CD8-positive, alpha-beta memory T cell (primary cell): ENCODE measurements around the gene SPATA17. TPM values are rescaled to one million over a fixed set of nuclear protein-coding genes. Genes with fewer than 3 reads are reported as not detected.
A peak's percentile ranks its signal among the peaks of the same experiment; 100 is the strongest.

Experiments
- CTCF ChIA-PET: fragments of 350-600 bp; sonication (Branson Sonifier 250); formaldehyde crosslinking; loops from one replicate; lab custom pipeline; 2021; ENCODE audit warnings: antibody characterized with exemption; lab: Charles Lee
- POLR2A ChIA-PET: fragments of 350-600 bp; sonication (Branson Sonifier 250); formaldehyde crosslinking; loops from one replicate; lab custom pipeline; 2021; ENCODE audit warnings: antibody characterized with exemption; lab: Charles Lee
- DNase-seq, 5 donors: peaks; one replicate each; pipeline versions ENCODE4 v3.0.0 to v3.0.0-alpha.2; 2020 to 2022; ENCODE audit warnings: mixed read lengths in 1 of 5
- H3K27ac ChIP-seq: one replicate; pipeline ENCODE4 v1.7.0; 2013; ENCODE audit warnings: low read depth, mild to moderate bottlenecking, low read length, moderate library complexity
- H3K27me3 ChIP-seq: 2 replicates; pipeline ENCODE4 v1.7.0; 2013; ENCODE audit warnings: low read length, mild to moderate bottlenecking; ENCODE audit not compliant: insufficient read depth, poor library complexity, severe bottlenecking
- H3K36me3 ChIP-seq: 2 replicates; pipeline ENCODE4 v1.7.0; 2013; ENCODE audit warnings: mild to moderate bottlenecking, low read length, moderate library complexity; ENCODE audit not compliant: insufficient read depth
- H3K4me1 ChIP-seq: 2 replicates; pipeline ENCODE4 v1.7.0; 2013; ENCODE audit warnings: mild to moderate bottlenecking, low read length, moderate library complexity; ENCODE audit not compliant: insufficient read depth
- H3K4me3 ChIP-seq: 2 replicates; pipeline ENCODE4 v1.7.0; 2013; ENCODE audit warnings: mild to moderate bottlenecking, low read length
- H3K9me3 ChIP-seq: 2 replicates; pipeline ENCODE4 v1.7.0; 2013; ENCODE audit warnings: mild to moderate bottlenecking, low read length
- H3K27ac Mint-ChIP-seq, 8 donors: one replicate each; pipeline ENCODE4 v1.8.0; 2020 to 2021; ENCODE audit warnings: mixed read lengths in 8 of 8, mild to moderate bottlenecking in 6 of 8, inconsistent platforms in 3 of 8, moderate library complexity in 3 of 8
- H3K27me3 Mint-ChIP-seq, 2 donors: one replicate each; pipeline ENCODE4 v1.8.0; 2020 to 2021; ENCODE audit warnings: mixed read lengths in 2 of 2, mild to moderate bottlenecking in 1 of 2, moderate library complexity in 1 of 2
- H3K36me3 Mint-ChIP-seq, 3 donors: one replicate each; pipeline ENCODE4 v1.8.0; 2020 to 2021; ENCODE audit warnings: mixed read lengths in 3 of 3, inconsistent platforms in 1 of 3, mild to moderate bottlenecking in 1 of 3
- H3K4me1 Mint-ChIP-seq, 3 donors: one replicate each; pipeline ENCODE4 v1.8.0; 2020 to 2021; ENCODE audit warnings: mixed read lengths in 3 of 3, inconsistent platforms in 1 of 3, mild to moderate bottlenecking in 1 of 3
- H3K4me3 Mint-ChIP-seq, 7 donors: one replicate each; pipeline ENCODE4 v1.8.0; 2020 to 2021; ENCODE audit warnings: mixed read lengths in 7 of 7, mild to moderate bottlenecking in 6 of 7, moderate library complexity in 4 of 7, inconsistent platforms in 2 of 7
- H3K9me3 Mint-ChIP-seq, 5 donors: one replicate each; pipeline ENCODE4 v1.8.0; 2020 to 2022; ENCODE audit warnings: mixed read lengths in 5 of 5, mild to moderate bottlenecking in 3 of 5, moderate library complexity in 2 of 5, inconsistent platforms in 1 of 5
- polyA plus RNA-seq: library from polyadenylated mRNA; unstranded; fragments of 300-500 nt; fragmentation: Illumina TruSeq; gene quantifications from one replicate; pipeline ENCODE4 v1.2.3, GENCODE V29; 2021
- total RNA-seq, 2 experiments: library from RNA; stranded (reverse); gene quantifications; one replicate each; pipeline ENCODE4 v1.2.3, GENCODE V29; 2021

Gene SPATA17
- total and polyA plus RNA-seq, 3 experiments from 2014 or later: 0.33 TPM; not detected in 2

DNA sequence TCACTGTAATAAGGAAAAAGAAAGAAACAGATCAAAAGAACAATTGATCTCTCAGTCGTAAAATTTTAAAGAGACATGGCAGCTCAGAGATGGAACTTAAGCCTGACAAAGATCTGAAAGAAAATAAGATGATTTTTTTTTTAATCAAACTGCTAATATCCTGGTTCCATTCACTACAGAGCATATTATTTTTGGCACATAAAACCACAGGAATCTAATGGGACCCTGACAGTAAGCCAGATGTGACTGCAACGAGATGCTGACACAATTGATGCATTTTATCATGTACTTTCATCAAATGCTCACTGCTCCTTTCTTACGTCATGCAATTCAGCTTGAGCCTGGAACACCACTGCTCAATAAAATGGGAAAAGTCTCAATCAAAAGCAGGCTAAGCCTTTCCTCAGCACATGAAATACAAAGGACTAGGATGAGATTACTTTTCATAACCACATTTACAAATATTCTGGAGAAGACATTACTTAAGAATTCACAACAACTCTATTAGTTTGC lies 16.9 kb upstream of the SPATA17 start:
- H3K27ac Mint-ChIP-seq: peak overlapping the region in 2 of 8 donors; percentile 43 to 59
- Histone ChIP-seq H3K27ac (no peak overlapping the region), H3K27me3 (no peaks in the 10 kb centered on the region), H3K36me3 (no peaks in the 10 kb centered on the region), H3K9me3 (no peaks in the 10 kb centered on the region), H3K4me3 (no peak overlapping the region), H3K4me1 (no peaks in the 10 kb centered on the region)
- no peak overlapping the region for H3K4me3 Mint-ChIP-seq
- CTCF ChIA-PET: no interaction called here
- H3K9me3 Mint-ChIP-seq: no peaks in the 10 kb centered on the region
- POLR2A ChIA-PET: no interaction called here
- no peak for DNase-seq
- H3K4me1 Mint-ChIP-seq: peaks cover 21 to 27% (median 26%) of the 10 kb centered on the region in 3 donors
- H3K27me3 Mint-ChIP-seq: no peaks in the 10 kb centered on the region
- H3K36me3 Mint-ChIP-seq: peaks cover 7 to 50% (median 25%) of the 10 kb centered on the region in 3 donors

DNA sequence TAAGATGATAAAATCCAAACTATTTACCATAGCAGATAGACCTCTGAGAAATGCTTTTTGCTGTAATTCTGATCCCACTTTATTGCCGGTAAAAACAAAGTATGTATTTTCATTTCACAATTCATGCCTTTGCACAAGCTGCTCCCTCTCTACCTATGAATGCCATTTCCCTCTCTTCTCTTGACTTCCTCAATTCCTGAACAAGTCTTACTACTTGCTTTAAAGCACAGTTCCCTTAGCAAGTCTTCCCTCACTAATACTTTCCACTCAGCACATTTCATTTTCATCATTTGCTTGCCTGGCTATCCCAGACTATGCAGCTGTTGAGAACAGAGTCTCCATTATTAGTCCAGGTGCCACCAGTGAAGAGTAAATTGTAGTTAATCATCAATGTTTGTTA lies 14.0 kb upstream of the SPATA17 start:
- Histone ChIP-seq H3K4me3 (no peak overlapping the region), H3K9me3 (no peaks in the 10 kb centered on the region), H3K4me1 (no peaks in the 10 kb centered on the region), H3K27me3 (no peaks in the 10 kb centered on the region), H3K27ac (no peak overlapping the region), H3K36me3 (peaks cover 3% of the 10 kb centered on the region)
- H3K9me3 Mint-ChIP-seq: no peaks in the 10 kb centered on the region
- no peaks in the 10 kb centered on the region for H3K27me3 Mint-ChIP-seq
- H3K36me3 Mint-ChIP-seq: peaks cover 12 to 38% (median 24%) of the 10 kb centered on the region in 3 donors
- ChIA-PET CTCF (no interaction called here), POLR2A (no interaction called here)
- H3K4me1 Mint-ChIP-seq: peaks cover 33 to 38% (median 38%) of the 10 kb centered on the region in 3 donors
- no peak overlapping the region for H3K4me3 Mint-ChIP-seq
- no peak for DNase-seq
- H3K27ac Mint-ChIP-seq: peak overlapping the region in 1 of 8 donors; percentile 4

DNA sequence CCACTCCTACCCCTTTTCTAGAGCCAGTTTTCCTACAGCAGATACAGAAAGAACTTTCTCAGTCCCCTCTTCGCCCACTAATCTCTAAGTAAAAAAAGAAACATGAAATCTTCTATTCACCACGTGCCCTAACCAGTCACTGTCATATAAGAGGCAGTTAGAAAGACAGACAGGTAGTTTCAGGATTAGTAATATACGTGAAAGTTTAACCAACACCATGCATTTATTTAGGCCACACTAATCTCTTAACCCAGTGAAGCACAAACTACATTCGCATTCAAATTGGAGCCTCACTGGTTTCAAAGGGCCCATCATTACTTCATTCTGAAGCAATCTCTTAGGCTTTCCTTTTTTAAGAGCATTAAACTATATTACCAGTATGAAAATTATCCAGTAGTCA lies 10.3 kb upstream of the SPATA17 start:
- ChIA-PET CTCF (interaction anchor here (0.9 kb wide), 1 partner anchor 10 kb away, joined by 3 read pairs; the partner anchor contains the start of genes GPATCH2 and SPATA17), POLR2A (no interaction called here)
- Mint-ChIP-seq H3K36me3 (peaks cover 12 to 32% (median 22%) of the 10 kb centered on the region in 3 donors), H3K9me3 (no peaks in the 10 kb centered on the region), H3K4me3 (no peak overlapping the region), H3K27ac (peak overlapping the region in 3 of 8 donors; percentile 12 to 66 (median 40)), H3K27me3 (no peaks in the 10 kb centered on the region), H3K4me1 (peaks cover 41 to 56% (median 54%) of the 10 kb centered on the region in 3 donors)
- no peaks in the 10 kb centered on the region for H3K27me3 ChIP-seq
- DNase-seq: no peak
- no peaks in the 10 kb centered on the region for H3K9me3 ChIP-seq
- no peak overlapping the region for H3K4me3 ChIP-seq
- H3K36me3 ChIP-seq: peaks cover 3% of the 10 kb centered on the region
- no peaks in the 10 kb centered on the region for H3K4me1 ChIP-seq
- H3K27ac ChIP-seq: no peak overlapping the region

DNA sequence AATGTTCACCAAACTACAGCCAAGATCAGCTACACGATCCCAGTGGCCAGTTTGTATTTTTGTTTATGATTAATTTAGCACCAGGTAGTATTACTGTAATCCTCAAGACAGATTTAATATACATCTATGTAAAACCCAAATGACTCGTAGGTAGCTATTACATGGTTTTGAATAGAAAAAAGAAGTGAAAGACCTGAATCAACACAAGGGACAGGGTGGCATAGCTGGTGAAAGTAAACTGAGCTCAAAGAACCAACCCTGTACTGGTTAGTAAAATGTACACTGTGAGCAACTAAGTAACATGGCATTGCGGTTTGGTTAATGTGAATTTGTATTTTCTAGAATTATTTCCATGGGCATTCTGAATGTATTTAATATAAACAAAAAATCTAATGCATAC lies 9.1 kb upstream of the SPATA17 start:
- H3K4me1 ChIP-seq: no peaks in the 10 kb centered on the region
- CTCF ChIA-PET: interaction anchor here (1.1 kb wide), 1 partner anchor 9 kb away, joined by 3 read pairs; the partner anchor contains the start of genes GPATCH2 and SPATA17
- Mint-ChIP-seq H3K4me3 (no peak overlapping the region), H3K36me3 (peaks cover 12 to 29% (median 15%) of the 10 kb centered on the region in 3 donors), H3K9me3 (no peaks in the 10 kb centered on the region), H3K27me3 (no peaks in the 10 kb centered on the region), H3K4me1 (peaks cover 42 to 61% (median 58%) of the 10 kb centered on the region in 3 donors), H3K27ac (peak overlapping the region in 1 of 8 donors; percentile 68)
- no peak overlapping the region for H3K27ac ChIP-seq
- no peak overlapping the region for H3K4me3 ChIP-seq
- H3K36me3 ChIP-seq: peaks cover 3% of the 10 kb centered on the region
- H3K27me3 ChIP-seq: no peaks in the 10 kb centered on the region
- DNase-seq: no peak
- POLR2A ChIA-PET: interaction anchor here (1.0 kb wide), 1 partner anchor 9 kb away, joined by 3 read pairs; the partner anchor contains the start of genes GPATCH2 and SPATA17
- no peaks in the 10 kb centered on the region for H3K9me3 ChIP-seq

DNA sequence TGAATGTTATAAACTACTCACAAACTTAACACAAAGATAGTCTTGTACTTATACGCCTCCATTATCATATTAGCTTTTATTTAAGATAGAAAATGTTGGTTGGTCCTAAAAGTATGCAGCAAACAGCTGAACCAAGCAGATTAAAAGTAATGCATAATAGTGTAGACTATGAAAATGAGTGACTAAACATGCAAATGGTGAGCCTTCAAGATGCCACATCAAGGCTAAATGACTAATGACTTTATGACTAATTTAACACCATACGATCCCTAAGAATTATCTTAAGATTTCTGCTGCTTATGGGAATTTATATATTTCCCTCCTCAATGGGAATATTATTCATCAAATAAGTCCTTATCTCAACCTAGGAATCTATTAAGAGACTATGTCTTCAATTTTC lies 4.8 kb upstream of the SPATA17 start:
- CTCF ChIA-PET: no interaction called here
- Mint-ChIP-seq H3K4me1 (peaks cover 62 to 90% (median 89%) of the 10 kb centered on the region in 3 donors), H3K9me3 (no peaks in the 10 kb centered on the region)

DNA sequence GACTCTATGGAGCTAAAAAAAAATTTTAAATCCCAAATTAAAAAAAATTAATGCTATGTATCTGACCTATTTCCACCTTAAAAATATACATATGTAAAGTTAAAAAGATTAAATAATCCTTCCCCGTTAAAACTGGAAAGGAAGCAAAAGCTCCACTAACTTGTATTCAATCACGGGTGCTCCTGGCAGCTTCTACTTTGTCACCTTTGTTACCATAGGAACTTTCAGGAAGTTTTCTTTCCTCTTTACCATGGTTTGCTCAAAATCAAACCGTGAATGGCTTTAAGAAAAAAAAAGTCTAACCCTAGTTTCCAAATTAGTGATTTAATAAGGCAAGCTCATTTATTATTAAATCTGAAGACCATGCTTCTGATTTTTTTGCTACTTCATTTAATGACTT lies 3.7 kb upstream of the SPATA17 start:
- POLR2A ChIA-PET: no interaction called here
- Mint-ChIP-seq H3K9me3 (no peaks in the 10 kb centered on the region), H3K36me3 (peaks cover 0 to 10% (median 0%) of the 10 kb centered on the region in 3 donors), H3K27ac (no peak overlapping the region), H3K4me3 (peak overlapping the region in 1 of 7 donors; percentile 5), H3K27me3 (no peaks in the 10 kb centered on the region), H3K4me1 (peaks cover 60 to 88% (median 84%) of the 10 kb centered on the region in 3 donors)
- Histone ChIP-seq H3K4me3 (no peak overlapping the region), H3K27me3 (no peaks in the 10 kb centered on the region), H3K9me3 (no peaks in the 10 kb centered on the region), H3K27ac (no peak overlapping the region), H3K36me3 (no peaks in the 10 kb centered on the region), H3K4me1 (peaks cover 17% of the 10 kb centered on the region)
- DNase-seq: no peak
- CTCF ChIA-PET: no interaction called here

More for the DNA sequence above, 4.8 kb upstream of the SPATA17 start:
- Mint-ChIP-seq H3K27ac (no peak overlapping the region), H3K27me3 (no peaks in the 10 kb centered on the region), H3K4me3 (no peak overlapping the region), H3K36me3 (peaks cover 0 to 11% (median 0%) of the 10 kb centered on the region in 3 donors)
- Histone ChIP-seq H3K36me3 (no peaks in the 10 kb centered on the region), H3K4me3 (no peak overlapping the region), H3K27ac (no peak overlapping the region), H3K9me3 (no peaks in the 10 kb centered on the region), H3K27me3 (no peaks in the 10 kb centered on the region), H3K4me1 (peaks cover 13% of the 10 kb centered on the region)
- no peak for DNase-seq
- POLR2A ChIA-PET: no interaction called here

DNA sequence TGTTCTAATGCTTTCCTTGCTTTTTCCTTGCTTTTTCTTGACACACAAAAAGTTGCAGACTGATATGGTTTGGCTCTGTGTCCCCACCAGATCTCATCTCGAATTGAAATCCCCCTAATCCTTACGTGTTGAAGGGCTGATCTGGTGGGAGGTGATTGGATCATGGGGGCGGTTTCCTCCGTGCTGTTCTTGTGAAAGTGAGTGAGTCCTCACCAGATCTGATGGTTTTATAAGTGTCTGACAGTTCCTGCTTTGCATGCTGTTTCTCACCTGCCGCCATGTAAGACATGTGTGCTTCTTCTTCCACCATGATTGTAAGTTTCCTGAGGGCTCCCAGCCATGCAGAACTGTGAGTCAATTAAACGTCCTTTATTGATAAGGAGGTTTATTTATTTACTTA lies 11.3 kb downstream of the SPATA17 start:
- ChIA-PET CTCF (no interaction called here), POLR2A (no interaction called here)
- no peak overlapping the region for H3K27ac Mint-ChIP-seq
- peaks cover 0 to 5% (median 0%) of the 10 kb centered on the region in 5 donors for H3K9me3 Mint-ChIP-seq
- H3K36me3 Mint-ChIP-seq: peaks cover 0 to 4% (median 0%) of the 10 kb centered on the region in 3 donors
- Histone ChIP-seq H3K27me3 (no peaks in the 10 kb centered on the region), H3K27ac (no peak overlapping the region), H3K4me3 (no peak overlapping the region), H3K4me1 (no peaks in the 10 kb centered on the region), H3K36me3 (no peaks in the 10 kb centered on the region), H3K9me3 (no peaks in the 10 kb centered on the region)
- H3K27me3 Mint-ChIP-seq: peaks cover 6 to 21% of the 10 kb centered on the region in 2 donors
- no peaks in the 10 kb centered on the region for H3K4me1 Mint-ChIP-seq
- no peak overlapping the region for H3K4me3 Mint-ChIP-seq
- DNase-seq: no peak

DNA sequence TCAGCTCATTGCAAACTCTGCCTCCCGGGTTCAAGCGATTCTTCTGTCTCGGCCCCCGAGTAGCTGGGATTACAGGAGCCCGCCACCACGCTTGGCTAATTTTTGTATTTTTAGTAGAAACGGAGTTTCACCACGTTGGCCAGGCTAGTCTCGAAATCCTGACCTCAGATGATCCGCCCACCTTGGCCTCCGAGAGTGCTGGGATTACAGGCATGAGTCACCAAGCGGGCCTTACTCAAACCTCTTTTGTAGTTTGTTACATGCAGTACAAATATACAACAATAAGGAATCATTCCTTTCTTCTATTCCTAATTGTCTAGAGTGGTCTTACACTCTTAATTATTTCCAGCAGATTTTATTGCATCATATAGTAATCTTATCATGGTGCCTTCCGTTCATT lies 16.6 kb downstream of the SPATA17 start:
- ChIA-PET CTCF (no interaction called here), POLR2A (no interaction called here)
- Mint-ChIP-seq H3K27ac (peak overlapping the region in 1 of 8 donors; percentile 27), H3K27me3 (peaks cover 6% of the 10 kb centered on the region in 2 donors), H3K4me3 (no peak overlapping the region), H3K4me1 (no peaks in the 10 kb centered on the region), H3K36me3 (no peaks in the 10 kb centered on the region), H3K9me3 (no peaks in the 10 kb centered on the region)
- no peak overlapping the region for H3K4me3 ChIP-seq
- no peaks in the 10 kb centered on the region for H3K27me3 ChIP-seq
- no peaks in the 10 kb centered on the region for H3K9me3 ChIP-seq
- no peak for DNase-seq
- H3K27ac ChIP-seq: no peak overlapping the region
- H3K36me3 ChIP-seq: no peaks in the 10 kb centered on the region
- no peaks in the 10 kb centered on the region for H3K4me1 ChIP-seq
